Ureter (tissue), 1 donor: ENCODE results near the gene YPEL3. TPM values are rescaled to one million over a fixed set of nuclear protein-coding genes. Genes with fewer than 3 reads are reported as not detected.
A peak's percentile ranks its signal among the peaks of the same experiment; 100 is the strongest.

Experiments
- DNase-seq: peaks from one replicate; pipeline ENCODE4 v3.0.0-alpha.2; 2020; ENCODE audit warnings: low spot score
- total RNA-seq: library from RNA; stranded (reverse); gene quantifications from one replicate; pipeline ENCODE4 v1.2.4, GENCODE V29; 2023
- donor health status: DM: yes; HTN: yes; CAD: no.

YPEL3 gene
- total RNA-seq, 1 donor from 2014 or later, result 31.0 TPM

DNA sequence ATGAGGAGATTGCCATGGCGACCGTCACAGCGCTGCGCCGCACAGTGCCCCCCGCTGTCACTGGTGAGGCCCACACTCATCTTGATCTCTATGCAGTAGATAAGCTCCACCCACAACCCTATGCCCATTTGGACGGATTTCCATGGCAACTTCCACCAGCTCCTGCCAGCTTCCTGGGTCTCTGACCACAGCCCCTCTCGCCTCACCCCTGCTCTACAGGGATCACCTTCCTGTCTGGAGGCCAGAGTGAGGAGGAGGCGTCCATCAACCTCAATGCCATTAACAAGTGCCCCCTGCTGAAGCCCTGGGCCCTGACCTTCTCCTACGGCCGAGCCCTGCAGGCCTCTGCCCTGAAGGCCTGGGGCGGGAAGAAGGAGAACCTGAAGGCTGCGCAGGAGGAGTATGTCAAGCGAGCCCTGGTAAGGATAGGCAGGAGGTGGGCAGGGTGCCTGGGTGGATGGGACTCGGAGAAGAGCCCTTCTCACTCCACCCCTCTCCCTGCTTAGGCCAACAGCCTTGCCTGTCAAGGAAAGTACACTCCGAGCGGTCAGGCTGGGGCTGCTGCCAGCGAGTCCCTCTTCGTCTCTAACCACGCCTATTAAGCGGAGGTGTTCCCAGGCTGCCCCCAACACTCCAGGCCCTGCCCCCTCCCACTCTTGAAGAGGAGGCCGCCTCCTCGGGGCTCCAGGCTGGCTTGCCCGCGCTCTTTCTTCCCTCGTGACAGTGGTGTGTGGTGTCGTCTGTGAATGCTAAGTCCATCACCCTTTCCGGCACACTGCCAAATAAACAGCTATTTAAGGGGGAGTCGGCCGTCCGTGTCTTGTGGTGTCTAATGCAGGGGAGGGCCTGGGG lies 26.2 kb downstream of the YPEL3 start:
- no peak for DNase-seq

DNA sequence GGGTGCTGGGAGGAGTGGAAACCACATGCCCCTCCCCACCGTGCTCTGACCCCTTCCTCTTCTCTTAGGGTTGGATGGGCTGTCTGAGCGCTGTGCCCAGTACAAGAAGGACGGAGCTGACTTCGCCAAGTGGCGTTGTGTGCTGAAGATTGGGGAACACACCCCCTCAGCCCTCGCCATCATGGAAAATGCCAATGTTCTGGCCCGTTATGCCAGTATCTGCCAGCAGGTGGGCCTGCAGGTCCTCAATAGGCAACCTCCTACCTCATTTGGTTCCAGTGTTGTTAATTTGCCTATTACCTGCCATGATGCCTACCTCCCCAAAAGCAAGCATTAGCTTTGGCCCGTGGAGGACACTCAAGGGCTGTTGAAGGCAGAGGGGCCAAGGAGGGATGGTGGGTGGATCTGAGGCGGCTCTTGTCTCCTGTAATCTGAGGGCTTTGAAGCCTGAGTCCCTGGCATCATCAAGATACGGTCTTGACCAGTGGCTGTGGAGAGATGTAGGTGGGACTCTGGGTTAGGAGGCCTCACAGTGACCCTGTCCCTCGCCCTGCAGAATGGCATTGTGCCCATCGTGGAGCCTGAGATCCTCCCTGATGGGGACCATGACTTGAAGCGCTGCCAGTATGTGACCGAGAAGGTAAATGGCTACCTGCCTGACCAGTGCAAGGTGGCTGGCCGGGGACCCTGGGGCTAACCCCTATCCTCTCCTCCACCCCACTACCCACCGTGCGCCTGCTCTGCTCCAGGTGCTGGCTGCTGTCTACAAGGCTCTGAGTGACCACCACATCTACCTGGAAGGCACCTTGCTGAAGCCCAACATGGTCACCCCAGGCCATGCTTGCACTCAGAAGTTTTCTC lies 27.0 kb downstream of the YPEL3 start:
- no peak for DNase-seq

DNA sequence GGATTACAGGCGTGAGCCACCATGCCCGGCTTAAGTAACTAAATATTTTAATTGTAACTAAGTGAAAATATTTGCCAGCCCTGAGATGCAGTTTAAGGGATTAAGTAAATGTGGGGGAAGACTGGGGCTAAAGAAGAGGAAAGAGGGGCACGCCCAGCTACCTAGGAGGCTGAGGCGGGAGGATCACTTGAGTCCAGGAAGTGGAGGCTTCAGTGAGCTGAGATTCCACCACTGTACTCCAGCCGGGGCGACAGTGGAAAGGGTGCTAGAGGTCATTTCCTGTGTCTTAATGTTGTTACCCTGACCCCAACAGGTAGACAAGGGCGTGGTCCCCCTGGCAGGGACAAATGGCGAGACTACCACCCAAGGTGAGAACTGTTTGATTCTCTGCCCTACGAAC lies 27.7 kb downstream of the YPEL3 start:
- DNase-seq, result no peak

DNA sequence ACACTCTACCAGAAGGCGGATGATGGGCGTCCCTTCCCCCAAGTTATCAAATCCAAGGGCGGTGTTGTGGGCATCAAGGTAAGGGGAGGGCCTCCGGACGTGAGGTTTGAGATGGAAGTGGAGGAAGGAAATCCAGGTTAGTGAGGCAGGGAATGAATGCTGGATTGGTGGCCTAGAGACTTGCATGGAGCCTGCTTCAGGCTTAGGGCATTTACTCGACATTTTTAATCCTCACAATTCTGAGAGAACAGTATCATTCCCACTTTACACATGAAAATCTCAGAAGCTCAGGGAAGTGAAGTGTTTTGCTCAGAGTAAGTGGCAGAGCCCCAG lies 28.5 kb downstream of the YPEL3 start:
- no peak for DNase-seq

DNA sequence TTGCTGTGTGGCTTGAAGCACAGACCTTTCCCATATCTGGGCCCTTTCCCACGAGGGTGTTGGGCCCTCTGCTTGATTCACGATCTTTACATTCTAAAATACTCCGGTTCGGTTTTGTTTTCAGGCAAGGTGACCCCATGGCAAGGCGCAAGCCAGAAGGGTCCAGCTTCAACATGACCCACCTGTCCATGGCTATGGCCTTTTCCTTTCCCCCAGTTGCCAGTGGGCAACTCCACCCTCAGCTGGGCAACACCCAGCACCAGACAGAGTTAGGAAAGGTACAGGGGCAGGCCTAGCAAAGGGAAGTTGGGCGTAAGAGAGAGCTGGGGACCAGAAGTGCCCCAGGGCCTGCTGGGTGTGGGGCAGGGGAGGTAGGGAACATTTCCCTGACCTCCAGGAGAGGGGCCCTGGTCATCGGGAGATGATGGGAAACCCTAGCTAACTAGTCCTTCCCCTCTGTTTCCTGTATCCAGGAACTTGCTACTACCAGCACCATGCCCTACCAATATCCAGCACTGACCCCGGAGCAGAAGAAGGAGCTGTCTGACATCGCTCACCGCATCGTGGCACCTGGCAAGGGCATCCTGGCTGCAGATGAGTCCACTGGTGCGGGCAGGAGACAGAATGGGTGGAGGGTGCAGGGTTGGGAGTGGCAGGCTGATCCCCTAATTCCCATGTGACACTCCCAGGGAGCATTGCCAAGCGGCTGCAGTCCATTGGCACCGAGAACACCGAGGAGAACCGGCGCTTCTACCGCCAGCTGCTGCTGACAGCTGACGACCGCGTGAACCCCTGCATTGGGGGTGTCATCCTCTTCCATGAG lies 29.0 kb downstream of the YPEL3 start:
- DNase-seq, result no peak

DNA sequence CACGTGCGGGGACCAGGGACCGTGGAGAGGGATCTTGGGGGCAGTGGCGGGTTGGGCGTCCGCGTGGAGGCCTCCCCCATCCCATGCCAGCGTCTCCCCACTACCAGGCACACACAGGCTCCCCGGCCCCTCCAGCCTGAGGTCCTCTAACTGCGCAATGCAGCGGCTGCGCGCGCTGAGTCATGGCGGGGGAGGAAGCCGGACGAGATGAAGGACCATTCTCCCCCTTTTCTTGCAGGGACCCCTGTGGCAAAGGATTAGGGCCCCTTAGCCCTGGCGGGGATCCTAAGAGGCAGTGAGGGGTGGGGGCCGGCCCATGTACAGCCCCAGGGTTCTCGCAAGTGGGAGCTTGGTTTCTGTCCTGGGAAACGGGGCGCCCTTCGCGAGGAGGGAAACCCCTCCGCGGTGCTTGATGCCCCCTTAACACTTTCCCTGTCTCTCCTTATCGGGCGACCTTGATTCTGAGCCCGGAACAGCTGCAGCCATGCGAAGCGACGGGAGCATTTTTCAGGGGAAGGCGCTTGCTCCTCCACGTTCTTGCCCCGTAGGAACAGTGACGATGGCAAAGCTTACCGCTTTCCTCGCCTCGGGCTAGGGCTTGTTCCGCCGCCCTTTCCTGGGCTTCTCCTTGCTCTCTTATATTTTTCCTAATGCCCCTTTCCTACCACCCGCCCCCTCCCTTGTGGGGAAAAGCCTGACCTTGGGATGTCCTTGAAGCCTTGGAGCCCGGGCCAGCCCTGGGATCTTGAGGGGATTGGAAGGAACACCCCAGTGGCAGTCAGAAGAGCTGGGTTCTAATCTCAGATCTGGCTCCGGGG lies 29.9 kb downstream of the YPEL3 start:
- no peak for DNase-seq

DNA sequence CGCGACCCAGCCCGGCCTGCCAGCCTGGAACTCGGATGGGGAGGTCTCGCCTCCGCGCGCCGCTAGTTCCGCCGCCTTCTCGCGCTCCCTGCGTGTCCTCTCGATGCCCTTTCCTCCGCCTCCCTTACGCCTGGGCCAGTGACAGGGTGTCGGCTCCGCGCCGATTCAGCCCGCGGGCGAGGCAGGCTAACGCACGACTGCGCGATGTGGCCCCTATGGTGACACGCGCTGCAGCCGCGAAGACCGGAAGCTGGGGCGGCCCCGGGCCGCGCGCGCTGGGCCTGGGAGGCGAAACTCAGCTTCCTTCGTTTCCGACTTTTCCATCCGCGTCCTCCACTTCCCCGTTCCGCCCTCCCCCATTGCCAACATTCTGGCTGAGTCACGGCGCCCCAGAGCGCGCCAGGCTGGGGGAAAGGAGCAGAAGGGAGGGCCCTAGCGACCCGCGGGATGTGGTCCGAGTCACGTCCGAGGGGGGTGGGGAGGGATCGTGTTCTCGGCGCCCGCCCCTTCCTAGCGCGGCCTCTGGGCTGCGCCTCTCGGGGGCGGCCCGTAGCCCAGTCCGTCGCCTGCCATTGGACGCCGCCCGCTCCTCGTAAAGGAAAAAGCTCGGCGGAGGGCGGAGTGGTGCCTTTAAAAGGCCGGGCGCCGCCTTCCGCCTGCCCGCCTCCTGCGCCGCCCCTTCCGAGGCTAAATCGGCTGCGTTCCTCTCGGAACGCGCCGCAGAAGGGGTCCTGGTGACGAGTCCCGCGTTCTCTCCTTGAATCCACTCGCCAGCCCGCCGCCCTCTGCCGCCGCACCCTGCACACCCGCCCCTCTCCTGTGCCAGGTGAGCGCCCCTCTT lies 30.7 kb downstream of the YPEL3 start, which contains the start of gene ALDOA:
ALDOA (plus strand) TSS at position 659 of the 841 bp plus-strand sequence. CDS start 1,138 bp downstream, outside the sequence.
- peak; percentile 99 for DNase-seq

DNA sequence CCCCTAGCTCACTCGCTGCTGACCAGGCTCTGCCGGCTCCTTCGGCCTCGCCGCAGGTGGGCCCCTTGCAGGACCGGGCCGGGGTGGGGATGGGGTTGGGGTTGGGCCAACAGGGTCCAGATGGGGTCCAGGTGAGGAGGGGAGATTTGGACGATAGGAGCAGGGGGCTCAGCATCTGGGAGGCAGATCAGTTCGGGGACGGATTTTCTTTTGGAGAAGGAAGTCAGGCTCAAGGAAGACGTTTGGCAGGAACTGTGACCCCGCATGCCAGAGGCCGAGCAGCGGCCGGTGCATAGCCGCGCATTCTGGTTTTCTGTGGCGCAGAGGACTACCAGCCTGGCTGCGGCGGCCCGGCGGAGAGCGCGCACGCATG lies 31.3 kb downstream of the YPEL3 start:
- DNase-seq, result no peak

DNA sequence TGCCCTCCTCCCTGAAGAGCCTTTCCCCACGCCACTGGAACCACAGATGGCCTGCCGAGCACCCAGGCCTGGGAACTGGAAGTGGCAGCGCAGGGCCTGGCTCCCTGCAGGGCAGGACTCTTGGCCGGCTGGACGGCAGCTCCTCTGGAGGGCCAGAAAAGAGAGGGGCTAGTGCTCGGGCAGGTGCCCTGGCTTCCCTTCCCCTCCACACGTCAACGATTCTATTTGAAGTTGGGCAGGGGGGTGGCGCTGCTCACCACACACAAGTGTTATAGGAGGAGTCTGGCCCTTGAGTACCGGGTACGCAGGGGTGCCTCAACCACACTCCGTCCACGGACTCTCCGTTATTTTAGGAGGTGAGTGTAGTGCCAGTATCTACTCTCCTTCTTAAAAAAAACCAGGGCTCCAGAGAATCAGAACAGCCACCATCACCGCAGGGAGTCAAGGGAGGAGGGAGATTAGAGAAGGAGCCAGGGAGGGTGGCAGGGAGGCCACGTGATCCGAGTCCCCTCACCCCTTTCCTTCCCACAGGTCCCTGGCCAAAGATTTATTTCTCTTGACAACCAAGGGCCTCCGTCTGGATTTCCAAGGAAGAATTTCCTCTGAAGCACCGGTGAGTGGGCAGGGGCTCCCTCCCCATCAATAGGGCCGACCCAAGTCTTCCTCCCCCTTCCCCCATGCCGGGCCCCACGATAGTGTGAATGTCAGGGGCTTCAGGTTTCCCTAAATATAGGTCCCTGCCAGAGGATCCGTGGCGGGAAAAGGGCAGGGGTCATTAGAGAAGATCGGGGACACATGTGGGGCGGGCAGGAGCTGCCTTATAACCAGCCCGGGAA lies 31.9 kb downstream of the YPEL3 start:
- peak; percentile 84 for DNase-seq

DNA sequence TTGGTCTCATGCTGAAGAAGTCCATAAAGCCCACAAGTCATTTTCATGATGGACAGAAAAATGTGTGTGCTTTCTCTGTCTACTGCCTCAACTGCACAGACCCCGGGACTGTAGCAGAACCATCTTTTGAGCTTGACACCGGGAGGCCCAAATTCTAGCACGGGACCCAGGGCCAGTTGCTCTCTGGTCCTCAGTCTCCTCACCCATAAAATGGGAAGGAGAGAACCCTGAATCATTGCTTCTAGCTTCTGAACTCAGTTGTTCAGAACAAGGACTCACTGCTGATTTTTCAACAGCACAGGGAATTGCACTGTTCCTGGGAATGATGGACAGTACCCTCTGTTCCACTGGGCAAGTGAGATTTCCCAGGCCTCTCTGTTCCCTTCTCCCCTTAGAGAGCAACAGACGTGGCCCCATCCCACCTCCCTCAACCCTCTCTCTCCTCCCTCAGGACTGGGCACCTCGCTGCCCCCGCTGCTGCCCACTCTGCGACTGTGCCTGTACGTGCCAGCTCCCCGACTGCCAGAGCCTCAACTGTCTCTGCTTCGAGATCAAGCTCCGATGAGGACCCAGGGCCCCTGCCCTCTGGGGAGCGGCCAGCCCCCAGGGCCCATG lies 32.6 kb downstream of the YPEL3 start:
- no peak for DNase-seq

DNA sequence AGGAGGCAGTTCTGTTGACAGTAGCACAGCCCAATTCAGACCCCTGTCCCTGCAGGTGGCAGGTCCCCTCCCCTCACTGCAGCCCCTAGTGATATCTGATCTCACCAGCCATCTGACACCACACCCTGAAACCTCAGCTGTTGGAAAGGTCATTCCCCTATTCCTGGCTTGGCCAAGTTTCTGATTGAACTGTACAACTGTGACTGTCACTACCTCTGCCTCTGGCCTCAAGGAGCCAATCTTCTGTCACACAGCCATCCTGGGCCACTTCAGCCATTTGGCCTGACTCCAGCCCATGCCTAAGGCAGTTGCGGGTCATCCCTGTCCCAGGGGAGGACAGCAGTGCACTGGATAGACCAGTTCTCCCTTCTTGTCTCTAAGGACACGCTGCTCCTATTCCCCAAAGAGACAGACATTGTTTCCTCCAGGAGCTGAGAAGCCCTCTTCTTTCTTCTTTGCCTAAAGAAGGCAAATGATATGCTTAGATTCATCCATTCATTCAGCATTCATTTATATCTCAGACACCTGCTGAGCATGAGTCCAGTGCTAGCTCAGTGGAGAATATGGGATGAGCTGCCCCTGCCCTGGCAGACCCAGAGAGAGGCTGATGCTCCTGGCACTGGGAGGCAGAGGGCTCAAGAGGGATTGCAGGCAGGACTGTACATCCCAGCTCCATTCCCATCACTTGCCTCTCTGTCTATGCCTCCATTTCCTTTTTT lies 35.0 kb downstream of the YPEL3 start:
- no peak for DNase-seq

DNA sequence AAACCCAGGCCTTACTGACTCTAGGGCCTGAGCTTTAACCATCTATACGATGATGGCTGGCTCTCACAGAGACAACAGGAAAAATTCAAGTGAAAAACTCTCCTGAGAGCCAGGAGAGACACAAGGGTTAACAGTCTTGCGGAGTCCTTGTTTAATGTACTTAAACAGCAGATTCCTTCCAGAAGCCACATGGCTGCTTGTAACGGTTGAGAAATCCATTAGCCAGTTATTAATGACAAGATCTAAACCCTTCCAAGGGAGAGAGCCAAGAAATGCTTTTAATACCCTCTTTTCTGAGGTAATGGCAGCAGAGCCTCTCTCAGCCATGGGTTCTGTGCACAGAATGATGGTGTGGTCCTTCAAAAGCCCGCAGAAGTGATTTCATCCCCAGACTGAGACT lies 35.7 kb downstream of the YPEL3 start:
- DNase-seq, result no peak

DNA sequence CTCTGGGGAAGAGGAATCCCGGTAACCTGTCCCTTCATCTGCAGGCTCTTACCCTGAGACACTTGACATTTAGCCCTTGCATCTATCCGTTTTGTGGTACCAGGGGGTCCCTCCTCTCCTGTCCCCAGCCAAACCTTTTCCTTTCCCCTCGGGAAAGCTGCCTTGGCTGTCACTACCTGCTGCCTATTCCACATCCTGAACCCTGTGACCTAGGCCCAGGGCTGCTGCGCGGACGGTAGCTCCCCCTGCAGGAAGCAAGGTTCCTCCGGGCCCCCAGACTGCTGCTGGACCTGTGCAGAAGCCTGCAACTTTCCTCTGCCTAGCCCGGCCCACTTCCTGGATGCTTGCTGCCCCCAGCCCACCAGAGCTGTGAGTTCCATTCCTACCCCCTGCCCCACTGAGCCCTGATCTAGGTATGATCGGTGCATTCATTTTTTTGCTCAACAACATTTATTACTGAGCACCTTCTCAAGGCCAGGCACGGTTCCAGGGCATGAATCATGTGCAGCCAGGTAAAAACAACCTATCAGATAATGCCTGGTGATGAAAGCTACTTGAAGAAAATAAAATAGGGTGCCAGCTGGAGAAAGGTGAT lies 41.0 kb downstream of the YPEL3 start:
- no peak for DNase-seq

DNA sequence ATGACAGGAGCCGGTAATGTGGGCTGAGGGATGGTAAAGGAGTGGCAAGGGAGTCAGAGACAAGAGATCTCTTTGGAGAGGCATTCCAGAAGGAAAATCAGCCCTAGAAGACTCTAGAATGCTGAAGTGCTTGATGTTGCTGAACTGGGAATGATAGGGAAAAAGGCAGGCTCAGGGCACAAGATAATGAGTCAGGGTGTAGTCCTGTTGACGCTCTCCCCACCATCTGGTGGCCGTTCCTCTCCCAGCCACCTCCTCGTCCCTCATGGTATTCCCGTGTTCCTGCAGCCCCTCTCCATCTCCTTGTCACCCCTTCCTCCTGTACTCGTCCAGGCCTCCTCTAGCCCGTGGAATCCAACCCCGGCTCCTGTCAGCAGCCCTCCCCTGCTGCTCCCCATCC lies 41.6 kb downstream of the YPEL3 start:
- no peak for DNase-seq

DNA sequence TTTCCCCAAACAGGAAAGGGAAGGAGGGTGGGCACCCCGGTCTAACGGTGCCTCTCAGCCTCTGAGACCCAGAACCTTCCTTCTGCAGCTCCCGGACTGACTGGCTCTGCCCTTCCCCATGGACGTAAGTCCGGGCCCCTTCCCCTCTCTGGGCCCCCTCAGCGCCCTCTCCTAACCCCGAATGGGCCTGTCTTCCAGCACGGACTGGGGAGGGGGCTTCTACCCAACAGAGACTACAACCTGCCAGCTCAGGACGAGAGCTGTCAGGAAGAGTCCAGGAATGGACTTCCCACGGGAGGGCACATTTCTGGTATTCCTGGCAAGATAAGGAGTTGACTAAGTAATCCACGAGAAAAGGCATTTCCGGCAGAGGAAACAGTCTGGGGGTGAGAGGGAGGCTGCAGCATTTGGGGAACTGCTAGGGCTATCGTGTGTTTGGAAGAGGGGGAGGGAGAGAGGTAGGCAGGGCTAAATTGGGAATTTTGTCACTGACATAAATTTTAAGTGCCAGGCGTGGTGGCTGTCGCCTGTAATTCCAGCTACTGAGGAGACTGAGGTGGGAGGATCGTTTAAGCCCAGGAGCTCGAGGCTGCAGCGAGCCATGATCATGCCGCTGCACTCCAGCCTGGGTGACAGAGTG lies 42.5 kb downstream of the YPEL3 start:
- no peak for DNase-seq

DNA sequence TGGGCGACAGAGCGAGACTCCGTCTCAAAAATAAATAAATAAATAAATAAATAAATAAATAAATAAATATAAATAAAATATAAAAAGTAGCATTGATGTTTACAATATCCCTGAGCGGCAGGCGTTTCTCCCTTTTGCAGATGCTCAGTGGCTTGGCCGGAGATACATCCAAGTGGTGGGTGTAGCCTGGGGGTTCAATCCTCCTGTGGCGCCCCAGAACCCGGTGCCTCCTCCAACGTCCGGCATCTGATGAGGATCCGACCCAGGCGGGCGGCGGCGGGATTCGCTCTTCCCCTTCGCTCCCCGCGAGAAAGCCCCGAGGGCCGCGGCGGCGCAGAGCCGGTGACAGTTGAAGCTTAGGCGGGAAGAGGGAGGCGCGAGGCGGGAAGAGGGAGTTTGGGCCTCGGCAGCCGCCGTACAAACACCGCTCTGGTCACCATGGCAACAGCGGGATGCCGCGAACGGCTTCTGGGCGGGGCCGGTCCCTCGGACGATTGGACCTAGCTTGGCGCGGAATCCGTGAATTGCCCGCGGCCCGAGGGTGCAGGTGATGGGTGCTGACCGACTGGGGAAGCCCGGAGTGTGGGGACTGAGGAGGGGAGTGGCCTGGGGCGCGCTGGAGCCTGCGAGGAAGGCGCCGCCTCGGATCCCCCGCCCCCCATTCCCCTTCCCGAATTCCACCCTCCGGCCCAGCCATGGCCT lies 43.2 kb downstream of the YPEL3 start:
- peak; percentile 95 for DNase-seq

DNA sequence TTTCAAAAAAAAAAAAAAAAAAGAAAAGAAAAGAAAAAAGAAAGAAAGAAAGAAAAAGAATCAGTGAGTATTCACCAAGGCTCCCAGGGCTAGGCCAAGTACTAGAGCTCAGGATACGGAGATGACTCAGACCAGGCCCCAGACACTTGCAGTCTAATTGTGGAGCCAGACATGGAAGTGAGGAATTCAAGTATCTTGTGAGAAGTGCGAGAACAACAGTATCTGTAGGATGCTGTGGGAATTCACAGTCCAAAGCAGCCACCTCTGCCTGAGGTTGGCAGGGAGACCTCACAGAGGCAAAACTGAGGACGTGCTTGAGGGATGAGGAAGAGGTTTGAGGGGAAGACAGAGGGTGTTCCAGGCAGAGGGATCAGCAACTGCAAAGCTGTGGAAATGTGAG lies 44.5 kb downstream of the YPEL3 start:
- no peak for DNase-seq
